ENCODE data around the gene KRT10.

DNA sequence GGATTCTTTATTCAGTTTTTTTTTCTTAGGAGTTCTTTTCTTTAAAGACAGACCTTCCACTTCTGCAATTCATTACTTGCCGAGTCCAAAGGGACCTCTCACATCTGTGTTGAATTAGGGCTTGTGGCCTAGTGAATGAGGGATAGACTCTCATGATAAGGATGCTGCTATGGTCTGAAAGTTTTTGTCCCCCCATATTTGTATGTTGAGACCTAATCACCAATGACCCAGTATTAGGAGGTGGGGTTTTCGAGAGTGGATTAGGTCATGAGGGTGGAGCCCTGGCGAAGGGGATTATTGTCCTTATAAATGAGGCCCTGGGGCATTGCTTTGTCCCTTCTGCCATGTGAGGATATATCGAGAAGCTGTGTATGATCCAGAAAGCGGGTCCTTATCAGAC, 35.1 kb upstream of the KRT10 start:
- TF ChIP-seq, protein P1, sequence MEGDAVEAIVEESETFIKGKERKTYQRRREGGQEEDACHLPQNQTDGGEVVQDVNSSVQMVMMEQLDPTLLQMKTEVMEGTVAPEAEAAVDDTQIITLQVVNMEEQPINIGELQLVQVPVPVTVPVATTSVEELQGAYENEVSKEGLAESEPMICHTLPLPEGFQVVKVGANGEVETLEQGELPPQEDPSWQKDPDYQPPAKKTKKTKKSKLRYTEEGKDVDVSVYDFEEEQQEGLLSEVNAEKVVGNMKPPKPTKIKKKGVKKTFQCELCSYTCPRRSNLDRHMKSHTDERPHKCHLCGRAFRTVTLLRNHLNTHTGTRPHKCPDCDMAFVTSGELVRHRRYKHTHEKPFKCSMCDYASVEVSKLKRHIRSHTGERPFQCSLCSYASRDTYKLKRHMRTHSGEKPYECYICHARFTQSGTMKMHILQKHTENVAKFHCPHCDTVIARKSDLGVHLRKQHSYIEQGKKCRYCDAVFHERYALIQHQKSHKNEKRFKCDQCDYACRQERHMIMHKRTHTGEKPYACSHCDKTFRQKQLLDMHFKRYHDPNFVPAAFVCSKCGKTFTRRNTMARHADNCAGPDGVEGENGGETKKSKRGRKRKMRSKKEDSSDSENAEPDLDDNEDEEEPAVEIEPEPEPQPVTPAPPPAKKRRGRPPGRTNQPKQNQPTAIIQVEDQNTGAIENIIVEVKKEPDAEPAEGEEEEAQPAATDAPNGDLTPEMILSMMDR (IDR thresholded peaks at IDR 0.05), result no peak
- TF ChIP-seq POLR2A (IDR thresholded peaks at IDR 0.05), result no peak

Data from Peyer's patch (tissue), 4 donors.